NCI-H187 (cell line): ENCODE results near the gene LILRB3.
A peak's percentile ranks its signal among the peaks of the same experiment; 100 is the strongest.
"Not testable (repeated sequence)": the region's sequence is repeated elsewhere in the genome, so short reads cannot be mapped to it uniquely, and the experiment has no call there.

Experiments used
- DNase-seq, 2 experiments: peaks; one replicate each; lab custom pipeline; 2025; lab: John Stamatoyannopoulos, UW

Gene LILRB3

DNA sequence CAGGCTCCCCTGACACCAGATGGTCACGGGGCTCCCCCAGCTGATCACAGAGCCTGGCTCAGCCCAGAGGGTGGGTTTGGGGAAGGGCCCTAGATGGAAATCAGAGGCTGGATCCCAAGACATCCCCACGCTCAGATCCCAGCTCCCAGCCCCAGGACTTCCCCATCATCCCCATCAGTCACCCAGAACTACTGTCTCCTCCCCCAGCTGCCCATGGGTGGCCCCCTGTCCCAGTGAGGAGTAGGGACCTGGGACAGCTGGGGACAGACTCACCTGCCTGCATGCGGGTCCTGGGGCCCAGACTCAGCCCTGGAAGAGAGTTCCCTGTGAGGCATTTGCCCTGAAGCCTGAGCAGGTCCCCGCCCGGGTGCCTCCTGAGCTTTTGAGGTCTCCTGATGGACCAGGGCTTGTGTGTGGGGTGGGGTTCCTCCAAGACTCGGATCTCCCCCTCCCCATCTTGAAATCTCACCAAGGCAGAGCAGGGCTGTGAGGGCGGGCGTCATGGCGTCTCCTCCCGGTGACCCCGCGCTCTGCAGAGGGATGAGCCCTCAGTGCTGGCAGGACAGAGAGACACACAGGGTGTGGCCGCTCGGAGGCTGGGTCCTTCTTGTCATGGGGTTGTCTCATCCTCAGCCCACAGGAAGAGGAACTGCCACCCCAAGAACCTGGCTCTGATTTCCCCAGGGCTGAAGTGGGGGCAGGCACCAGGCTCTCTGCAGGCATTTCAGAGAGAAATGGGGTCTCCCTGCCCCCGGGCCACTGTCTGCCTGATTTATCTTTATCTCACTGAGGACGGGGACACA is at the start of gene LILRB3:
Gene LILRB3 (minus strand): TSS at position 534 of the 803 bp plus-strand sequence. CDS start 31 bp downstream, at position 503.
- not testable (repeated sequence) for DNase-seq

DNA sequence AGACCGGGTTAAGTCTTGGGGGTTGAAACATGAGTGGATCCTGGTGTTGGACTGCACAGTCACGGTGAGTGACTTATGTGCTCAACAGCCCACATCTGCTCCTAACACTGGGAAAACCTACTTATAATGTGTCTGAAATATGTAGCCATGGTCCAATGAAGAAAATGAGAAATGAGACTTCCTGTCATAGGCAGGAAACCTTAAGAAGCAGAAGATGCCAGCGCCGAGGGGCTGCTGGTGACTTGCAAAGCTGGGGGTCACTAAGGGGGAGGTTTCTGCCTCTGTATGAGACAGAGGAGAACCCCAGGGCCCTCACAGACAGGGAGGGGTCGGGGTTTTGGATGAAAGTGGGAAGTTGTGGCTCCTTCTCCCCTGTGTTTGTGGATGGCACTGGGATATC is 49.4 kb upstream of the LILRB3 start:
- not testable (repeated sequence) for DNase-seq

DNA sequence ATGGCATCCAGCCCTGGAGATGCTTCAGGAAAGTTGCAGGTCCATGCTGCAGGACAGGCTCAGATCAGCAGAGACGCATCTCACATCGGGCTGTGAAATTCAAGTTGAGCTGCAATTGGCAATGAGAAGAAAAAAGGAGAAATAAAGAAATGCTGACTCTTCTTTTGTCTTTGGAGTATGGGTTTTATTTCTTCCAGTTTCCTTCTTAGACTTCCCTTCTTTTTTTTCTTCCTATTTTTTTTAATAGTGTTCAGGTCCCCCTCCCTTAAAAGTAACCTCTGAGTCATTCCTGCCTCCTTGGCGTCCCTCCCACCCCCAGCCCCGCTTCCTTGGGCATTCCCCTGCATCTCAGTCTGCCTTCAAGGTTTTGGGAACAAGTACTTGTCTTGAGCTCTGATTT is 48.8 kb upstream of the LILRB3 start:
- DNase-seq, result not testable (repeated sequence)

DNA sequence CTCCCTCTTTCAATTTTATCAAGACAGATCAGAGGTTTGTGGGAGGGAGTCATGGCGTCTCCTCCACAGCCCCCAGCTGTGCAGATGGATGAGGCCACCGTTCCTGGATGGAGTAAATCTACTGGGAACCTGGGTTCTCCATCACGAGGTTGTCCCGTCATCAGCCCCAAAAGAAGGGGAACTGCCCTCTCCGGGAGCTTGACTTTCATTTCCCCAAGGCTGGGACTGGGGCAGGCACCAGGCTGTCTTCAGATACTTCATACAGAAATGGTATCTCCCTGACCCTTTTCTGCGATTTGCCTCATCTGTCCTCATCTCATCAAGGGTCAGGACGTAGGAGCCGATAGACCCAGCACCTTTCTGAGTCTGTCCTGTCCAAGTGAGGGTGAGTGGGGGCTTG is 48.3 kb upstream of the LILRB3 start:
- no peak for DNase-seq

DNA sequence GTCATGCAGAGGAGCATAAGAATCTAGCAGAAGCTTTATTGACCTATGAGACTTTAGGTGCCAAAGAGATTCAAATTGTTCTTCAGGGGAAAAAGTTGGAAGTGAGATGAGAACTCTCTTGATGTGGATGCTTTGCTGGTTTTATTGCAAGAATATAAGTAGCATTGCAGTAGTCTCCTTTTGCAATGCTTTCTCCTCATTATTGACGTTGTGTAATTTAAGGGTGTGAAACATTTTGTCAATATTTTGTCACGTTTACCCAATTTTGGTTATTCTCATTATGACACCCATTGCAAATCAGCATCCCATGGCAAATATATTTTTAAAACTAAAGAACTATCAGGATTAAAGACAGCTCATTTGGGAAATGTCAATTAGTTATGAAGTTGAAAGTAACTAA is 46.1 kb upstream of the LILRB3 start:
- no peak for DNase-seq

DNA sequence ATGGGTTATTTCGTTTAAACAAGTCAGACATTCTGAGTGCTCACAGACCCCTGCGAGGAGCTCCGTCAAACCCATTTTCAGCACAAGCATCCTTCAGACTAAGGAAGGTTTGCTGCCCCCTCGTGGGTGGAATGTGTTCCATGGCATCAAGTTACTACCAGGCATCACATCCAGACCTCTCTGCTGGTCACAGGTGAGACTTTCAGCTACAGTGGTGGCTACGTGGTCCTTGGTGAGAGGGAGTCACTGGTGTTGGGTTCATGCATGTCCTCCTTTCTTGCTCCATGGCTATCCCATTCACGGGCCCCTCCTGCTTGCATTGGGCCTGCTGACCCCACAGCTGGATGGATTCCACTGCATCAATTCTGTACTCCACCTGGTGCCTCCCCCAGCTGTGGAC is 43.3 kb upstream of the LILRB3 start:
- DNase-seq, result peak; percentile 40 to 43

DNA sequence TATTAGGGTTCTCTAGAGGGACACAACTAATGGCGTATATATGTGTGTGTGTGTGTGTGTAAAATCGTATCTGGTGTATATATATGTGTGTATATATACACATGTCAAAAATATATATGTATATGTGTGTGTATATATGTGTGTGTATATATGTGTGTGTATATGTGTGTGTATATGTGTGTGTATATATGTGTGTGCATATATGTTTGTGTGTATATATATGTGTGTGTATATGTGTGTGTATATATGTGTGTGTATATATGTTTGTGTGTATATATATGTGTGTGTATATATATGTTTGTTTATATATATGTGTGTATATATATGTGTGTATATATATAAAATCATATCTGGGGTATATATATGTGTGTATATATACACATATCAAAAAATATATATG is 39.7 kb upstream of the LILRB3 start:
- no peak for DNase-seq

DNA sequence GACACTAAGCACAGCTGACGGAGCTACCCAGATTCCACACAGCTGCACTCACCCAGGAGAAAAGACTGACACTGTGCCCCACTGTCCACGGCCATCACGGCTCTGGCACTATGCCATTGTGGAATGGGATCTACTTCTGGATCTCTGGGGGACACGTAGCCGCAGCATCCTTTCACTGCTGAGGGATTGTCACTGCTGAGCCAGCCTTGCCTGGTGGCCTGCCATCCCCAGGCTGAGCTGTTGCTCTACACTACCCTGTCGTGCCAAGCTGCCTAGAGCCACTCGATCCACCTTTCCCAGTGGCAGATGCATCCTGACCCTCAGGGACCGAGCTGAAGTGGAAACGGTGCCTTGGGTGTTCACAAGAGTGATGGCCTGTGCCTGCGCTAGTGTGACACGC is 39.3 kb upstream of the LILRB3 start:
- no peak for DNase-seq

DNA sequence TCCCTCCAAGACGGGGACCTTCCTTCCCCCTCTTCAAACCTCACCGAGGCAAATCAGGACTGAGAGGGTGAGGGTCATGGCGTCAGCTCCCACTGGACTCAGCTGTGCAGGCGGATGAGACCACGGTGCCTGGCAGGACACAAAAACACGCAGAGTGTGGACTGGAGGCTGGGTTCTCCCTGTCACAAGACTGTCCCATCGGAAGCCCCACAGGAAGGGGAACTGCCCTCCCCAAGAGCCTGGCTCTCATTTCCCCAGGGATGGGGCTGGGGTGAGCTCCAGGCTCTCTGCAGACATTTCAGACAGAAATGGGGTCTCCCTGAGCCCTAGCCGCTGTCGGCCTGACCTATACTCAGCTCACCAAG is 34.3 kb upstream of the LILRB3 start, which contains the start of gene LILRB5:
Gene LILRB5 (minus strand): TSS at position 158 of the 365 bp plus-strand sequence. CDS start 80 bp downstream, at position 78.
- DNase-seq, result no peak

DNA sequence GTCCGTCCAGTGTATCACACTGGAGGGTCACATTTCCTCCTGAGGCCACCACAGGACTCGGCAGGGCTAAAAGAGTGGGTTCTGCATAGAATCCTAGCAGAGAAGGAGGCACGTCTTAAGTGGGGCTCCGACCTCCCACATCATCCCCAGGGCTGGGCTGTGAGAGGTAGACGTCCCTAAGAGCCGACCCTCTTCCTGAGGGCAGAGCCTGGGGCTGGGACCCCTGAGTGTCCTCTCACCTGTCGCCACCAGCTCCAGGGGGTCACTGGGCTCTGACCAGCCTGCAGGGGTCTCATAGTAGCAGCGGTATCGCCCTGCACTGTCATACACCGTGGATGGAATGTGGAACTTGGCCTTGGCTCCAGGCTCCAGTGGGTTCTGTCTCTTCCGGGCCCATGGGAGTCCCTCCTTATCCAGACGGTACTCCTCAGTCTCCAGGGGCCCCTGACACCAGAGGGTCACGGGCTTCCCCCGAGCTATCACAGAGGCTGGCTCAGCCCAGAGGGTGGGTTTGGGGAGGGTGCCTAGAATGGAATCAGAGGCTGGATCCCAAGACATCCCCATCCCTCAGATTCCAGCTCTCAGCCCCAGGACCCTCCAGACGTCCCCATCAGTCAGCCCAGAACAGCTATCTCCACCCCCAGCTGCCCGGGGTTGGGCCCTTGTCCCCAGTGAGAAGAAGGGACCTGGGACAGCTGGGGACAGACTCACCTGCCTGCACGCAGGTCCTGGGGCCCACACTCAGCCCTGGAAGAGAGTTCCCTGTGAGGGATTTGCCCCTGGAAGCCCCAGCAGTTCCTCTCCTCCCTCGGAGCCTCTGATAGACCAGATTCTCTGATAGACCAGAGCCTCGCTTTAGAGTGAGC is 33.7 kb upstream of the LILRB3 start:
- no peak for DNase-seq

DNA sequence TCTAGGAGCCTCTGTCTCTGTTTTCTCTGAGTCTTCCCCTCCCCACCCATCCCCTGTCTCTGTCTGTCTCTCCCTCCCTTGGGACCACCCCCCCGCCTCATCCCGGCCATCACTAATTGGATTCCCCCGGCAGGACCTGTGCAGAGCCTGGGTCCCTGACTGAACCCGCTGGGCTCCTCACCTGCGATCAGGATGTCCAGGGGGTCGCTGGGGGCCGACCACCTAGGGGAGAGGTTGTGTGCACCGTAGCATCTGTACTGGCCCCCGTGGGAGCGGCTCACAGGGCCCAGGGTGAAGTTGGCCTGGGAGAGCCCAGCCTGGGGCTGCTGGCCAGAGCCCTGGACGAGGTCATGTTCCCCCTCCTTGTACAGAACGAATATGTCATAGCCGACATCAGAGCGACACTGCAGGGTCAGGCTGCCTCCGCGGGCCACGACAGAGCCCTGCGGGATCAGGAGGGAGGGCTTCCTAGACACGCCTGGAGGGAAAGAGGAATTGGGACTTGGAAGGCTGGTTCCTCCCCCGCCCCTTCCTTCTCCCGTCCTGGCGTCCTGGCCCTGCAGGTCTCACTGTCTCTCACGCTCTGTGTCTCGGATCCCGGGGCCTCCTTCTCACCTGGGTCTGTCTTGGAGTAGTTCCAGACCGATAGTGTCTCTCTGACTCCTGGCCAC is 32.4 kb upstream of the LILRB3 start:
- DNase-seq, result no peak

DNA sequence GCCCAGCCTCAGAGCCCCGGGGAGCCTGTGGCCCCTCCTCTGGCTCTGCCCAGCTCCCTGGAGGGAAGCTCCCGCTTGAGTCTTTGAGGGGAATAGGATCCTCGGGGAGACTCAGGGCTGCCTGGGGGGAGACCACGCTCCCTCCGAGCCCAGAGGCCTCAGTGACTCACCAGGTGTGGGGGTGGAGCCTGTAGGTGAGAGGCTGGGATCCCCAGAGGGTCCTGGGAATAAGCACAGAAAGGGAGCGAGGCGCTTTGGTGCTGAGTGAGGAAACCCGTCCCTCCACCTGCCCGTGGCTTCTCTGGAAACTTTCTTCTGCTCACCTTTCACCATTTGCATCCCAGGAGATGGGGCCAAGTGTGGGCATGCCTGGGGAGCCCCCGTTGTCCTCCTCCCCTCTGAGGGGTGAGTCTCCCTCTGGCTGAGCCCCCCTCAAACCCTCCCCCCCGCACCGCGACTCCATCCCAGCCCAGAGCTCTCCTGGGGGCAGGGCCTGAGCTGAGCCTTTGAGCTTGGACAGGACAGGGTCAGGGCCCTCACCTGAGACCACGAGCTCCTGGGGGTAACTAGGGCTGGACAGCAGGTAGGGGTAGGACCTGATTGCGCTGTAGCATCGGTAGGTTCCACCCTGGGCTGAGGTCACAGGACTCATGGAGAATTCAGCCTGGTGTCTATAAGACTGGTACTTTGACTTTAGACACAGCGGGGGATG is 31.5 kb upstream of the LILRB3 start:
- DNase-seq, result no peak

DNA sequence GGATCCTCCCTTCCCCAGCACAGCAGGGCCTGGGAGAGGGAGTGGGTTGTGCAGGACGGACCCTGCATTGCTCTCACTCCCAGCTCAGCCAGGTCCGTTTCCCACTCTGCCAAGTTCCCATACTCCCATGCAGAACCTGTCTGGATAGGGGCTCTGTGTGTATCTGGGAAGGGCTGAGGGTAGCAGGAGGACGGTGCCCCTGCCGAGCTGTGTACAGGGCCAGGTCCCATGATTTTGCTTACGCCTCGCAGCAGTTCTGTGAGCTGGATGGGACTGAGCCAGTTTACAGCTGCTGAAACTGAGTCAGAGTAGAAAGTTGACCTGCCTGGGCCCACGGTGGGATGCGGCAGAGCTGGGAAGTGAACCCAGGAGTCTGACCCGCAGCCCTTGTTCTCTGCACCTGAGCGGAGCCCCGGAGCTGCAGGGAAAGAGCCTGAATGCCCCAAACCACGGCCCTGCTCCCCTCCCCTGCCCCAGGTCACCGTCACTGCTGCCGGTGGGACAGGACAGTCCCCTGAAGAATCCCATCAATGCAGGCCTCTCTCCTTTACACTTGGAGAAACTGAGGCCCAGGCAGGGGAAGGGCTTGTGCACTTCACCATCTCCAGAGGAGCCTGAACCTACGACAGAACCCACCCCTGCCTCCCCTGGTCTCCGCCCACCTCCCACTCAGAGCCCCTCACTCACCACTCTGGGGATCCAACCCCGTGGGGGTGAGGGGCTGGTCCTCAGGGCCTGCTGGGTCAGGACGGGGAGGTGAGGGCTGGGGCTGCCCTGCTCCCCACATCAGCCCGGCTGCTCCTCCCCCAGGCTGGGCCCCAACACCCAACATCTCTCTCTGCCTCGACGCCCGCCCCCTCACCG is 30.8 kb upstream of the LILRB3 start:
- no peak for DNase-seq

DNA sequence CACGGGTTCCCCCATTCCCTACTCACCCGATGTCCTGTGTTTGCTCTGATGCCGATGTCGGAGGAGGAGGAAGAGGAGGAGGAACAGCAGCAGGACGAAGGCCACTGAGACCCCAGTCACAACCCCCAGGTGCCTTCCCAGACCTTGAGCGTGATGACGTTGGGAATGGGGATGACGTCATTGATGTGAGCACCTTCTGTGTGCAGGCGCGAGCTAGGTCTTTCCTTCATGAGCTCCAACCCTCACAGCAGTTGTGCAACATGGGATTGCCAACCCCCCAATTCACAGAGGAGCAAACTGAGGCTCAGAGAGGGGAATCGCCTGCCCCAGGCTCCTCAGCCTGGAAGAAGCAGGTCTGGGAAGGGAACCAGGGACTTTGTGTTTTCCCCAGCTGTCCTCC is 30.0 kb upstream of the LILRB3 start:
- no peak for DNase-seq

DNA sequence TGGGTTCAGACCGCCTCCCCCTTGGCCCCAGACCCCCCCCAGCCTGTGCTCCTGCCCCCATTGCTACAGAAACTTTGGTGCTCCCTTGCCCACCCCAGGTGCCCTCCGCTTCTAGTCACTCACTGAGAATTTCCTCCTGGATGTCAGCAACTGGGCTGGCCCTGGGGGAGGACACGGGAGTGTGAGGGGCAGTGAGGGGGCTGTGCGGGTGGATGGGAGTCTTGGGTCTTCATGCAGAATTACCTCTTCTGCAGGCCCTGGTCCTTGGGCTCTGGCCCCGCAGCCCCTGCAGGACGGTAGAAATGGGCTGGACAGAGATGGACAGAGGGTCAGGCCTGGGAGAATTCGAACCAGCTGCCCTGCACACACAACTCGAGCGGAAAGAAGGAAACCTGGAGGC is 29.4 kb upstream of the LILRB3 start:
- DNase-seq, result no peak

DNA sequence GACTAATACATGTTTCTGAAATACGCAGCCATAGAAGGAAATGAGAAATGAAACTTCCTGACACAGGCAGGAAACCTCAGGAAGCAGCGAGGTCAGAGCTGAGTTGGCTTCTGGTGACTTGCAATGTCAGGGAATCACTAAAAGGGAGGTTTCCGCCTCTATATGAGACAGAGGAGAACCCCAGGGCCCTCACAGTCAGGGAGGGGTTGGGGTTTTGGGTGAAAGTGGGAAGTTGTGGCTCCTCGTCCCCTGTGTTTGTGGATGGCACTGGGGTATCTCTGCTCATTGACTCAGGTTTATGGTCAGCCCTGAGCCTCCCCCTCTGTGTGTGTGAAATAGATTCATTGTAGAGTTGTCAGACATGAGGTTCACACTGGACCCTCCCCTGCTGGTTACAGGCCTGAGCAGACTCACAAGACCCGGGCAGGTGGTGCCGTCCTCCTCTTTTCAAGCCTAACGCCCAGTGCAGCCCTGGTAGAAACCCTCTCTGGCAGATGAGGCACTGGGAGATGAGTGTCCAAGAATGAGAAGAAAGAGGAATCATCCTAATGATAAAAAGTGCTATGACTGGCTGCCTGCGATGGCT is 25.3 kb upstream of the LILRB3 start:
- no peak for DNase-seq

DNA sequence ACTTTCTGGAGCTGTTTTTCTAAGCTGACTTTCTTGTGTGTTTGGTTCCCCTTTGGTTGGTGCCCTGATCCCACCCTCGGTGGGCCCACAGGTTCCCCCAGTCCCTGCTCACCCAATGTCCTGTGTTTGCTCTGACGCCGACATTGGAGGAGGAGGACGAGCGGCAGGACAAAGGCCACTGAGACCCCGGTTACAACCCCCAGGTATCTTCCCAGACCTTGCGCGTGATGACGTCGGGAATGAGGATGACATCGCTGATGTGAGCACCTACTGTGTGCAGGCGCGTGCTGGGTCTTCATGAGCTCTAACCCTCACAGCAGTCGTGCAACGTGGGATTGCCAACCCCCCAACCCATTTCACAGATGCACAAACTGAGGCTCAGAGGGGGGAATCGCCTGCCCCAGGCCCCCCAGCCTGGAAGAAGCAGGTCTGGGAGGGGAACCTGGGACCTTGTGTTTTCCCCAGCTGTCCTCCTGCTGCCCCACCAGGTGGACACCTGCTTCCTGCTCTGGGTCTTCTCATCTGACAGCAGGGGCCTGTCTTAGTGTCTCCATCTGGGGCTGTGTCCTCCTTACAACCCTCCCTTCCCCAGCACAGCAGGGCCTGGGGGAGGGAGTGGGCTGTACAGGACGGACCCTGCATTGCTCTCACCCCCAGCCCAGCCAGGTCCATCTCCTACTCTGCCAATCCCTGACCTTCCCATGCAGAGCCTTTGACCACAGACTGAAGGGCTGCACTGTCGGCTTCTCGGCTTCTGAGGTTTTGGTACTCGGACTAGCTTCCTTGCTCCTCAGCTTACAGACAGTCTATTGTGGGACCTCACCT is 24.5 kb upstream of the LILRB3 start:
- DNase-seq, result no peak

DNA sequence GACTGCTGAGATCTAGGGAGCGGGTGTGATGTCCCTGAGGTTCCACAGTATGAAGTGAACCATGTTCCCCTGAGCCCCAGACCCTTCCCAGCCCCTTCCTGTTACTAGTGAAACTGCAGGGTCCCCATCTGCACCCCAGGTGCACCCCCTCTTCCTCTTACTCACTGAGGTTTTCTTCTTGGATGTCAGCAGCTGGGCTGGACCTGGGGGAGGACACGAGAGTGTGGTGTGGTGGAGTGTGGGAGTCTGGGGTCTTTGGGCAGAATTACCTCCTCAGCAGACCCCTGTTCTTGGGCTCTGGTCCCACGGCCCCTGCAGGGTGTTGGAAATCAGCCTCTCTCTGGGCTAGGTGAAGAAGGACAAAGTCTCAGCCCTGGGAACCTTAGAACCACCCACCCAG is 23.1 kb upstream of the LILRB3 start:
- DNase-seq, result no peak

DNA sequence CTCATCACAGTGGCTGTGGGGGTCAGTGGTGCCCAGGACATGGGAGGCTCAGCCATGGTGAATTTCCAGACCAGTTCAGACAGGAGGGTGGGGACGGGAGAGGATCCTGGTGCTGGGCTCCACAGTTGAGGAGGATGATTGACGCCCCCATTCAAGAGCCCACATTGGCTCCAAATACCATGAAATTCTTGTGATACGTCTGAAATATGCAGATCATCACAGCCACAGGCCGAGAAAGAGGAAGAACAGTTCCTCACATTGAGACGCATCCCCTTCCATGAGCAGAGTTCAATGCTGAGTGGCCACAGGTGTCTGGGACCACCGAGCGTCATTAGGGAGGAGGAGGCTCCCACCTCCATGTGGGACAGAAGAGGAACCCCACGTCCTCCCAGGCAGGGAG is 21.0 kb upstream of the LILRB3 start:
- not testable (repeated sequence) for DNase-seq

DNA sequence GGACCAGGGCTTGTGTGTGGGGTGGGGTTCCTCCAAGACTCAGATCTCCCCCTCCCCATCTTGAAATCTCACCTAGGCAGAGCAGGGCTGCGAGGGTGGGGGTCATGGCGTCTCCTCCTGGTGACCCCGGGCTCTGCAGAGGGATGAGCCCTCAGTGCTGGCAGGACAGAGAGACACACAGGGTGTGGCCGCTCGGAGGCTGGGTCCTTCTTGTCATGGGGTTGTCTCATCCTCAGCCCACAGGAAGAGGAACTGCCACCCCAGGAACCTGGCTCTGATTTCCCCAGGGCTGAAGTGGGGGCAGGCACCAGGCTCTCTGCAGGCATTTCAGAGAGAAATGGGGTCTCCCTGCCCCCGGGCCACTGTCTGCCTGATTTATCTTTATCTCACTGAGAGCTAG is 19.8 kb upstream of the LILRB3 start, which contains the start of gene LILRA6:
Gene LILRA6 (minus strand): TSS at position 145 of the 400 bp plus-strand sequence.
- DNase-seq, result not testable (repeated sequence)
